ENCODE data around the gene NTMT1.

- TF ChIP-seq POLR2AphosphoS5 (IDR thresholded peaks at IDR 0.05; ENCODE audit: low read depth): no peak
- TF ChIP-seq, protein P1, sequence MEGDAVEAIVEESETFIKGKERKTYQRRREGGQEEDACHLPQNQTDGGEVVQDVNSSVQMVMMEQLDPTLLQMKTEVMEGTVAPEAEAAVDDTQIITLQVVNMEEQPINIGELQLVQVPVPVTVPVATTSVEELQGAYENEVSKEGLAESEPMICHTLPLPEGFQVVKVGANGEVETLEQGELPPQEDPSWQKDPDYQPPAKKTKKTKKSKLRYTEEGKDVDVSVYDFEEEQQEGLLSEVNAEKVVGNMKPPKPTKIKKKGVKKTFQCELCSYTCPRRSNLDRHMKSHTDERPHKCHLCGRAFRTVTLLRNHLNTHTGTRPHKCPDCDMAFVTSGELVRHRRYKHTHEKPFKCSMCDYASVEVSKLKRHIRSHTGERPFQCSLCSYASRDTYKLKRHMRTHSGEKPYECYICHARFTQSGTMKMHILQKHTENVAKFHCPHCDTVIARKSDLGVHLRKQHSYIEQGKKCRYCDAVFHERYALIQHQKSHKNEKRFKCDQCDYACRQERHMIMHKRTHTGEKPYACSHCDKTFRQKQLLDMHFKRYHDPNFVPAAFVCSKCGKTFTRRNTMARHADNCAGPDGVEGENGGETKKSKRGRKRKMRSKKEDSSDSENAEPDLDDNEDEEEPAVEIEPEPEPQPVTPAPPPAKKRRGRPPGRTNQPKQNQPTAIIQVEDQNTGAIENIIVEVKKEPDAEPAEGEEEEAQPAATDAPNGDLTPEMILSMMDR (IDR thresholded peaks at IDR 0.05; ENCODE audit: insufficient read depth, low read length): no peak
- TF ChIP-seq REST (IDR thresholded peaks at IDR 0.05; ENCODE audit: insufficient replicate concordance, low read depth): no peak
- TF ChIP-seq GABPA (IDR thresholded peaks at IDR 0.05; ENCODE audit: low read depth): no peak
- TF ChIP-seq SPI1 (IDR thresholded peaks at IDR 0.05; ENCODE audit: borderline replicate concordance, low read depth): no peak
These were observed 24.8 kb downstream of the NTMT1 start for GRCh38 chr9:129650680-129651235.
